ENCODE results near the gene SELP.

- TF ChIP-seq CTCF (optimal IDR thresholded peaks at IDR 0.05 in 1 of 3, IDR thresholded peaks at IDR 0.05 in 1 of 3, conservative IDR thresholded peaks at IDR 0.05 in 1 of 3; ENCODE audit: extremely low read depth in 1 of 3, insufficient read depth in 2 of 3, low read length in 3 of 3) = no peak
- no peak for TF ChIP-seq EZH2 (IDR thresholded peaks at IDR 0.05; ENCODE audit: low read length)
These were observed 5.8 kb downstream of the SELP start for GRCh38 chr1:169624122-169624521.
